H1 (cell line): ENCODE measurements around the gene GALNT2. TPM values are rescaled to one million over a fixed set of nuclear protein-coding genes. Genes with fewer than 3 reads are reported as not detected.

Source experiments
- CTCF ChIA-PET: fragments of 300-600 bp; sonication (Branson Sonifier 250); formaldehyde crosslinking; loops from one replicate; lab custom pipeline; 2021; ENCODE audit not compliant: partially characterized antibody; lab: Charles Lee
- POLR2A ChIA-PET: fragments of 300-600 bp; sonication (Branson Sonifier 250); formaldehyde crosslinking; loops from one replicate; lab custom pipeline; 2021; ENCODE audit warnings: inconsistent platforms; ENCODE audit not compliant: partially characterized antibody; lab: Charles Lee
- DNase-seq, 2 experiments: peaks; one replicate each; pipeline versions ENCODE4 v3.0.0 to v3.0.0-alpha.2; 2010 to 2022; ENCODE audit warnings: low spot score in 2 of 2, low read depth in 1 of 2, mixed read lengths in 1 of 2
- FAIRE-seq: peaks from 2 replicates; lab custom pipeline; 2011; peaks lifted over from hg19 to GRCh38; lab: Jason Lieb, UNC
- H2AFZ ChIP-seq: 2 replicates; pipeline ENCODE4 v1.8.1; 2012; ENCODE audit warnings: low read length, inconsistent platforms
- H2AK5ac ChIP-seq: 2 replicates; pipeline ENCODE4 v1.6.1; 2013; ENCODE audit warnings: low read depth, low read length
- H2BK120ac ChIP-seq: replicated peaks from 2 replicates; pipeline ENCODE3; 2013; ENCODE audit warnings: low read depth, low read length, inconsistent platforms
- H2BK12ac ChIP-seq: 2 replicates; pipeline ENCODE4 v1.6.1; 2013; ENCODE audit warnings: low read depth, low read length
- H2BK15ac ChIP-seq: 2 replicates; pipeline ENCODE4 v1.6.1; 2013; ENCODE audit warnings: low read length
- H2BK20ac ChIP-seq: 2 replicates; pipeline ENCODE4 v1.6.1; 2013; ENCODE audit warnings: low read length
- H2BK5ac ChIP-seq: 2 replicates; pipeline ENCODE4 v1.6.1; 2013; ENCODE audit warnings: low read depth, low read length
- H3K14ac ChIP-seq: 2 replicates; pipeline ENCODE4 v1.6.1; 2013; ENCODE audit warnings: inconsistent platforms; ENCODE audit not compliant: insufficient read length
- H3K18ac ChIP-seq: 2 replicates; pipeline ENCODE4 v1.6.1; 2013; ENCODE audit warnings: low read length; ENCODE audit errors: extremely low read depth
- H3K23ac ChIP-seq: 2 replicates; pipeline ENCODE4 v1.6.1; 2013; ENCODE audit warnings: inconsistent platforms; ENCODE audit not compliant: insufficient read length
- H3K23me2 ChIP-seq: 2 replicates; pipeline ENCODE4 v1.6.1; 2013; ENCODE audit warnings: low read depth, low read length
- H3K27ac ChIP-seq: 2 replicates; pipeline ENCODE4 v1.6.1; 2011; ENCODE audit warnings: low read depth, low read length, inconsistent platforms
- H3K27me3 ChIP-seq, 4 experiments: replicated peaks in 1 of 4; 1 replicate in 1 of 4; 2 replicates in 3 of 4; pipeline versions ENCODE4 v1.6.1 to v1.8.1; 2011 to 2013; ENCODE audit warnings: low read length in 3 of 4, mild to moderate bottlenecking in 3 of 4, inconsistent platforms in 2 of 4, mixed read lengths in 2 of 4, moderate library complexity in 1 of 4; ENCODE audit not compliant: control insufficient read depth in 3 of 4, insufficient read depth in 3 of 4; ENCODE audit errors: extremely low read depth in 1 of 4
- H3K36me3 ChIP-seq, 4 experiments: 2 replicates each; pipeline versions ENCODE4 v1.6.1 to v1.8.1; 2011 to 2013; ENCODE audit warnings: mild to moderate bottlenecking in 4 of 4, low read length in 3 of 4, moderate library complexity in 2 of 4, control low read depth in 1 of 4, inconsistent platforms in 1 of 4; ENCODE audit not compliant: insufficient read depth in 4 of 4, control insufficient read depth in 2 of 4
- H3K4ac ChIP-seq: replicated peaks from 2 replicates; pipeline ENCODE3; 2013; ENCODE audit warnings: low read length, low read depth, mixed read lengths, inconsistent platforms; ENCODE audit not compliant: insufficient read length
- H3K4me1 ChIP-seq, 4 experiments: replicated peaks in 1 of 4; 1 replicate in 1 of 4; 2 replicates in 3 of 4; pipeline versions ENCODE4 v1.6.1 to v1.8.1; 2011 to 2013; ENCODE audit warnings: low read length in 3 of 4, inconsistent platforms in 2 of 4, mixed read lengths in 1 of 4; ENCODE audit not compliant: insufficient read depth in 4 of 4, control insufficient read depth in 3 of 4
- H3K4me2 ChIP-seq, 2 experiments: 2 replicates each; pipeline versions ENCODE4 v1.6.1 to v1.8.1; 2011 to 2013; ENCODE audit warnings: low read depth in 2 of 2, low read length in 2 of 2, control low read depth in 1 of 2, inconsistent platforms in 1 of 2, mild to moderate bottlenecking in 1 of 2; ENCODE audit not compliant: insufficient read depth in 1 of 2
- H3K4me3 ChIP-seq, 4 experiments: fragments of 200-600, 300-600 bp in 1 of 4; sonication (generic), shearing (Covaris generic), sonication (Bioruptor Twin) in 1 of 4; 2 replicates each; pipeline versions ENCODE4 v1.5.1 to v1.8.1; 2011 to 2016; ENCODE audit warnings: low read length in 4 of 4, low read depth in 3 of 4, control low read depth in 2 of 4, inconsistent platforms in 2 of 4, mild to moderate bottlenecking in 2 of 4, mixed read lengths in 1 of 4, moderate library complexity in 1 of 4; ENCODE audit not compliant: insufficient read depth in 2 of 4; ENCODE audit errors: extremely low read depth in 1 of 4
- H3K56ac ChIP-seq: replicated peaks from 2 replicates; pipeline ENCODE3; 2013; ENCODE audit warnings: low read depth, mild to moderate bottlenecking, mixed read lengths, low read length, inconsistent platforms; ENCODE audit not compliant: insufficient read length
- H3K79me1 ChIP-seq: 2 replicates; pipeline ENCODE4 v1.6.1; 2013; ENCODE audit warnings: low read depth, low read length, control low read depth
- H3K79me2 ChIP-seq, 2 experiments: 2 replicates each; pipeline versions ENCODE4 v1.6.1 to v1.8.1; 2012 to 2013; ENCODE audit warnings: low read length in 2 of 2, mild to moderate bottlenecking in 2 of 2, inconsistent platforms in 1 of 2; ENCODE audit not compliant: insufficient read depth in 2 of 2, control insufficient read depth in 1 of 2
- H3K9ac ChIP-seq, 4 experiments: replicated peaks in 1 of 4; 1 replicate in 1 of 4; 2 replicates in 3 of 4; pipeline versions ENCODE4 v1.6.1 to v1.8.1; 2011 to 2013; ENCODE audit warnings: low read depth in 3 of 4, low read length in 3 of 4, control low read depth in 2 of 4, mild to moderate bottlenecking in 2 of 4, moderate library complexity in 2 of 4, inconsistent platforms in 1 of 4; ENCODE audit errors: extremely low read depth in 1 of 4
- H3K9me3 ChIP-seq, 2 experiments: 2 replicates each; pipeline versions ENCODE4 v1.6.1 to v1.8.1; 2012 to 2013; ENCODE audit warnings: mild to moderate bottlenecking in 2 of 2, moderate library complexity in 2 of 2, control low read depth in 1 of 2, inconsistent platforms in 1 of 2, low read depth in 1 of 2, low read length in 1 of 2, mixed read lengths in 1 of 2; ENCODE audit not compliant: insufficient read depth in 2 of 2
- H4K20me1 ChIP-seq, 2 experiments: replicated peaks in 1 of 2; 2 replicates each; pipeline versions ENCODE3 to v1.8.1; 2011 to 2013; ENCODE audit warnings: inconsistent platforms in 2 of 2, low read length in 2 of 2, mild to moderate bottlenecking in 1 of 2; ENCODE audit not compliant: insufficient read depth in 2 of 2, control insufficient read depth in 1 of 2
- H4K5ac ChIP-seq: 2 replicates; pipeline ENCODE4 v1.6.1; 2013; ENCODE audit warnings: low read length, low read depth, mixed read lengths, inconsistent platforms; ENCODE audit not compliant: insufficient read length
- H4K8ac ChIP-seq: 2 replicates; pipeline ENCODE4 v1.8.0; 2013; ENCODE audit warnings: mild to moderate bottlenecking, moderate library complexity, low read length, inconsistent platforms; ENCODE audit not compliant: insufficient read depth; ENCODE audit errors: extremely low read depth
- H4K91ac ChIP-seq: replicated peaks from 2 replicates; pipeline ENCODE3; 2013; ENCODE audit warnings: low read length, mixed read lengths, inconsistent platforms; ENCODE audit not compliant: insufficient read length
- BRCA1 ChIP-seq: IDR thresholded peaks from 2 replicates; pipeline ENCODE4 v1.6.1; 2012; ENCODE audit warnings: low read depth, low read length, improper control_type of control experiment
- CBX8 ChIP-seq: fragments of 300-800, 300-1000 bp; sonication (generic); IDR thresholded peaks from 2 replicates; pipeline ENCODE4 v1.7.1; 2016; ENCODE audit warnings: low read depth, low read length, borderline replicate concordance
- CEBPB ChIP-seq: IDR thresholded peaks from 2 replicates; pipeline ENCODE4 v1.6.1; 2012; ENCODE audit warnings: low read depth, low read length
- E2F6 ChIP-seq: IDR thresholded peaks from 2 replicates; pipeline ENCODE4 v1.6.1; 2012; ENCODE audit warnings: inconsistent platforms
- GABPA ChIP-seq: IDR thresholded peaks from 2 replicates; pipeline ENCODE4 v1.6.1; 2011; ENCODE audit warnings: mild to moderate bottlenecking, low read length, moderate library complexity, borderline replicate concordance; ENCODE audit not compliant: insufficient read depth
- NRF1 ChIP-seq: IDR thresholded peaks from 2 replicates; pipeline ENCODE4 v1.6.1; 2011; ENCODE audit warnings: mild to moderate bottlenecking, low read depth, low read length, improper control_type of control experiment
- PHF8 ChIP-seq: fragments of 200-600 bp; sonication (generic); conservative IDR thresholded peaks from 2 replicates; pipeline ENCODE4 v1.7.1; 2012; ENCODE audit warnings: low read depth, mild to moderate bottlenecking, inconsistent platforms, low read length, moderate library complexity
- POLR2A ChIP-seq, 2 experiments: IDR thresholded peaks; 1 replicate in 1 of 2; 2 replicates in 1 of 2; pipeline ENCODE4 v1.6.1; 2011; ENCODE audit warnings: low read depth in 2 of 2, low read length in 2 of 2, mild to moderate bottlenecking in 2 of 2; ENCODE audit errors: control extremely low read depth in 1 of 2
- TAF7 ChIP-seq: optimal IDR thresholded peaks from 2 replicates; pipeline ENCODE3; 2011; ENCODE audit warnings: low read depth, mild to moderate bottlenecking, inconsistent platforms, low read length, moderate library complexity, borderline replicate concordance
- TBP ChIP-seq: IDR thresholded peaks from 2 replicates; pipeline ENCODE4 v1.6.1; 2011; ENCODE audit warnings: low read depth, low read length, improper control_type of control experiment
- TCF12 ChIP-seq: IDR thresholded peaks from 2 replicates; pipeline ENCODE4 v1.6.1; 2011; ENCODE audit warnings: low read depth, mild to moderate bottlenecking, low read length
- USF2 ChIP-seq: IDR thresholded peaks from 2 replicates; pipeline ENCODE4 v1.6.1; 2011; ENCODE audit warnings: low read length, improper control_type of control experiment
- WGBS, 2 experiments: shearing (Covaris generic) in 1 of 2; methylation state at CpG; one replicate each; pipeline versions ENCODE4 v1.1.6 to v1.1.7; 2013 to 2015; ENCODE audit warnings: low lambda C conversion rate in 2 of 2, mixed read lengths in 2 of 2, inconsistent platforms in 1 of 2, low coverage in 1 of 2, missing lambda C conversion rate in 1 of 2; ENCODE audit not compliant: insufficient replicate concordance in 2 of 2, insufficient coverage in 1 of 2, insufficient read length in 1 of 2; ENCODE audit errors: extremely low coverage in 1 of 2, missing lambda C conversion rate in 1 of 2; 5-methylcytosine and 5-hydroxymethylcytosine counted together
- polyA plus RNA-seq, 7 experiments: library from polyadenylated mRNA; depleted of rRNA in 3 of 7; stranded (reverse) in 5 of 7; unstranded in 2 of 7; fragments of >200 nt in 5 of 7; fragments of 200-250 nt in 2 of 7; gene quantifications; 1 replicate in 5 of 7; 2 replicates in 1 of 7; 4 replicates in 1 of 7; pipeline versions ENCODE4 v1.2.1 to v1.2.3, GENCODE V29; 2011 to 2013; ENCODE audit warnings: missing spikeins in 2 of 7, mixed read lengths in 2 of 7
- total RNA-seq: library from RNA; stranded (reverse); fragmentation: NEBNext Ultra II Directional; extraction: Animal tissue kit (Norgen Biotek cat#: 25700); gene quantifications from 2 replicates; pipeline ENCODE4 v1.2.1, GENCODE V29; 2021

GALNT2 gene
- total and polyA plus RNA-seq, 2 of the 8 experiments (the other 6 are each of a cell fraction or from before 2014, with no cell fraction given), result 34.5 to 75.3 TPM

GRCh38 chr1:230281556-230281955, 214.5 kb downstream of the GALNT2 start:
- Histone ChIP-seq H3K23me2 (no peaks in the 10 kb centered on the region), H2AFZ (no peak overlapping the region), H2BK12ac (no peak overlapping the region), H3K27ac (no peak overlapping the region), H3K9ac (no peak overlapping the region), H4K5ac (no peak overlapping the region), H3K18ac (no peak overlapping the region), H3K27me3 (no peaks in the 10 kb centered on the region), H3K4ac (no peak overlapping the region), H2BK5ac (no peak overlapping the region), H3K56ac (no peak overlapping the region), H2BK20ac (no peak overlapping the region), H4K91ac (no peak overlapping the region), H3K9me3 (no peaks in the 10 kb centered on the region), H3K4me1 (peaks cover 7 to 24% (median 8%) of the 10 kb centered on the region in 4 experiments), H3K36me3 (peaks cover 0 to 6% (median 1%) of the 10 kb centered on the region in 4 experiments; a peak in 3 of 8 replicates), H3K79me2 (no peaks in the 10 kb centered on the region), H3K14ac (no peak overlapping the region), H4K20me1 (peaks cover 0 to 2% of the 10 kb centered on the region in 2 experiments), H4K8ac (no peak overlapping the region), H3K23ac (no peak overlapping the region), H2AK5ac (no peak overlapping the region), H3K79me1 (no peaks in the 10 kb centered on the region), H3K4me2 (no peak overlapping the region), H2BK15ac (no peak overlapping the region), H2BK120ac (no peak overlapping the region), H3K4me3 (no peak overlapping the region)
- no peak for FAIRE-seq
- DNase-seq, result no peak
- POLR2A ChIA-PET, result no interaction called here
- CTCF ChIA-PET, result interaction anchor here (1.3 kb wide), 1 partner anchor 23 kb away, joined by 3 read pairs; no protein-coding TSS in a partner anchor
- no peak for TF ChIP-seq POLR2A (IDR thresholded peaks at IDR 0.05; ENCODE audit: control extremely low read depth in 1 of 2, low read depth in 2 of 2, low read length in 2 of 2)
- TF ChIP-seq BRCA1, result no peak
- TF ChIP-seq GABPA, result no peak
- no peak for TF ChIP-seq CBX8
- TF ChIP-seq USF2, result no peak
- no peak for TF ChIP-seq NRF1
- no peak for TF ChIP-seq TAF7
- no peak for TF ChIP-seq CEBPB
- no peak for TF ChIP-seq TBP
- no peak for TF ChIP-seq TCF12
- no peak for TF ChIP-seq PHF8
- no peak for TF ChIP-seq E2F6
- WGBS, 2 experiments, result 89% methylated on average over 16 of the region's 17 CpGs; no CpG with 5 or more reads in 1 of the 2 experiments
